DMS 273 treated with DMSO at 0.1 percent for 48 hours (cell line): ENCODE measurements around the gene F2RL1.
A peak's percentile ranks its signal among the peaks of the same experiment; 100 is the strongest.
"Not testable (repeated sequence)": the region's sequence is repeated elsewhere in the genome, so short reads cannot be mapped to it uniquely, and the experiment has no call there.

ENCODE experiments used
- DNase-seq: peaks from one replicate; lab custom pipeline; 2025; lab: John Stamatoyannopoulos, UW

F2RL1 gene

GRCh38 chr5:76818844-76819831 is at the start of gene F2RL1:
TSS of gene F2RL1 (plus strand) at chr5:76819030. CDS start at chr5:76819183, 153 bp downstream.
- DNase-seq = no peak

DNA sequence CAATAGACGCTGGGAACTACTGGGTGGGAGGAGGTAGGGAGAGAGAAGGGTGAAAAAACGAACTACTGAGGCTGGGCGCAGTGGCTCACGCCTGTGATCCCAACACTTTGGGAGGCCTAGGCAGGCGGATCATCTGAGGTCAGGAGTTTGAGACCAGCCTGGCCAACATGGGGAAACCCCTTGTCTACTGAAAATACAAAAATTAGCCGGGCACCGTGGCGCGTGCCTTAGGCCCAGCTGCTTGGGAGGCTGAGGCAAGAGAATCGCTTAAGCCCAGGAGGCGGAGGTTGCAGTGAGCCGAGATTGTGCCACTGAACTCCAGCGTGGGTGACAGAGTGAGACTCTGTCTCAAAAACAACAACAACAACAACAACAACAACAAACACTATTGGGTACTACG is 47.8 kb upstream of the F2RL1 start:
- not testable (repeated sequence) for DNase-seq

DNA sequence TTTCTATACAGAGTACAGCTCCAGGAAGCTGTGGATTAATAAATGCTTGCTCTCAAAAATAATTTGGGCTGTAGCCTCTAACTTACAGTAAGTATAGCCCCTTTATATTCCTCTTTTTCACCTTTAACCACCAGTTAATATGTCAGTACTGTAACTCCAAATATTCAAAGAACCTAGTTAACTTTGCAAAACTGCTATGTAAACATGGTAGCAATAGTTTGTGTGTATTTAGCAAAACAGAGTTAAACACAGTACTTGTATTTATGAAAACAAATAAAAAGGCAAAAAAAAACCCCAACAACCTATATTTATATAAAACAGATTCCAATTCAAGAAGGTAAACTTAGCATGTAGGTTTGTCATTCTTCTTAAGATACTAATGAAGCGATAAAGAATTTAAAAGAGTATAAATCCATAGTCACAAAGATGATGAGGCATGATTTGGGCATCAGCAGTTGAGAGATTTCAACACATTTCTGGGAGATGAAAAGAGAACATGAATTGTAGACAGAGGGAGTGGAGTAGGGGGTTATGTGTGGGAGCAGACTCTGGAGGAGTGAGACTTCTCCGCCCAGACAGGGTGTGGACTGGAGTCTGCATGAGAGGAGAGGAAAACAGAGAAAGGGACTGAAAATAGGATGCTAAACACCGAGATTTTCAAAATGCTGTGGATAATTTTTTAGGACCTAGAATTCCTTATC is 47.0 kb upstream of the F2RL1 start:
- no peak for DNase-seq

- no peak for DNase-seq
Observed at GRCh38 chr5:76775921-76776320, 42.9 kb upstream of the F2RL1 start.

GRCh38 chr5:76776391-76776790 is 42.4 kb upstream of the F2RL1 start:
- DNase-seq = no peak

- DNase-seq = not testable (repeated sequence)
Observed at GRCh38 chr5:76780616-76781015, 38.2 kb upstream of the F2RL1 start.

- no peak for DNase-seq
Observed at GRCh38 chr5:76781775-76782174, 37.1 kb upstream of the F2RL1 start.

- DNase-seq = no peak
Observed at GRCh38 chr5:76782444-76782843, 36.4 kb upstream of the F2RL1 start.

DNA sequence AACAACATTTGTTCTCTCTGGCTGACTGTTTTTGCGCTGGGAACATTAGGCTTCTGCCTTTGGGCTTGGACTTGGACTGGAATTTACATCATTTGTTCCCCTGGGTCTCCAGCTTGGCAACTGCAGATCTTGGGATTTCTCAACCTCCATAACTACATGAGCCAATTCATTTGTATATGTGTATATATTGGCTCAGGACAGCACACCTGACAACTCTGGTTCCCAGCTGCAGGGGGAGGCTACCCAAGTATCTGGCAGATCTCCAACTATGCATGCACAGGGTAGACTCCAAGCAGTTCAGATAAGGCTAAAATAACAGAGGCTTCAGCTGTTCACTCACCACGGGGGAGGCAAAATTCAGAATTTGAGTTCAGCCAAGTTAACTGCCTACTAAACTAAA is 31.6 kb upstream of the F2RL1 start:
- peak; percentile 19 for DNase-seq

DNA sequence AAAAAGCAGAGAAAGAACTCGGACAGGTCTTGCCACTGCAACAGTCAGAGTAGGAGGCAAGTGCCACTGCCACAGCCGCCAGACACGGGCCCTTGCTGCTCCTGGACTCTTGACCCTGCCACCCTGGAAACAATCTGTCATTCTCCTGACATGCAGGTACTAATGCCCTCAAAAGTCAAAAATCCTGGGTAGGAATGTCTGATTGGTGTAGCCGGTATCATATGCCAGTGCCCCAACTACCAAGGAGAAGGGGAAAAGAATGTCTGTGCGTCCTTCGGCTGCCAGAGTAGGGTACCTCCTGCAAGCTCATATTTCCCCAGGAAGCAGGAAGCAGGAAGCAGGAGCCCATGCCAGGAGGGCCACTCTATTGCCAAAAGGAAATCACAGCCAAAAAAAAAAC is 30.5 kb upstream of the F2RL1 start:
- DNase-seq = no peak

- not testable (repeated sequence) for DNase-seq
Observed at GRCh38 chr5:76789275-76789674, 29.6 kb upstream of the F2RL1 start.

DNA sequence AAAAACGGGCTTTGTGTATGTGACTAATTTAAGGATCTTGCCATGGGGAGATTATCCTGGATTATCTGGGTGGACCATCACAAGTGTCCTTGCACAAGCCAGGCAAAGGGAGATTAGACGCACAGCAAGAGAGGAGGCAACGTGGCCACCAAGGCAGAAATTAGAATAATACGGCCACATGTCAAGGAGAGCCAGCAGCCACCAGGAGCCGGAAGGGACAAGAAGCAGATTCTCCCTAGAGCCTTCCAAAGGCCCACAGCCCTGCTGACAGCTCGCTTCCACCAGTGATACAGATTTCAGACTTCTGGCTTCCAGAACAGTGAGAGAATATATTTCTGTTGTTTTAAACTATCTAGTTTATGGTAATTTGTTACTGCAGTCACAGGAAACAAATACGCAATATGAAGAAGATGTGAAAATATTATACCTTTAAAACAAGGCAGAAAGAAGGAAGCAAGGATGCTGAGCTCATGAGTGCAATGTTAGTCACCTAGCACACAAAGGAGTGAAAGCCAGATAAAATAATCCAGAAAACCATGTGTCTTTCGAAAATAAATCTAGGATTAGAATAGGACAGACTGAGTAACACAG is 28.7 kb upstream of the F2RL1 start:
- DNase-seq = no peak

GRCh38 chr5:76790632-76791290 is 28.1 kb upstream of the F2RL1 start:
- no peak for DNase-seq

DNA sequence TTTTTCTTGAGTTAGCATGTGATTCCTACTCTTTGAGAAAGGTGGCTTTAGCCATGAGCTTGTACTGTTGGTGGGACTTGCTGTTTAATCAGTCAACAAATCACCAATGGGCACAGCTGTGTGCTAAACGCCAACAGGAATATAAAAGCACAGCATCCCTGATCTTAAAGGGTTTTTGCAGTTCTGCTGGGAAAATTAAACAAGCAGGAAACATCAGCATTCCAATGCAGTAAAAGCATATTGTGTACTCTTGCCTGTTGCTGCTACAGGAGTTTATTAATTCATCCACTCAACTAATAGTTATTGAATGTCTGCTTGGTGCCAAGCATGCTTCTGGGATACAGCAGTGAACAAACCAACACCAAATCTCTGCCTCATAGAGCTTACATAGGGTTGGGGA is 27.4 kb upstream of the F2RL1 start:
- no peak for DNase-seq

DNA sequence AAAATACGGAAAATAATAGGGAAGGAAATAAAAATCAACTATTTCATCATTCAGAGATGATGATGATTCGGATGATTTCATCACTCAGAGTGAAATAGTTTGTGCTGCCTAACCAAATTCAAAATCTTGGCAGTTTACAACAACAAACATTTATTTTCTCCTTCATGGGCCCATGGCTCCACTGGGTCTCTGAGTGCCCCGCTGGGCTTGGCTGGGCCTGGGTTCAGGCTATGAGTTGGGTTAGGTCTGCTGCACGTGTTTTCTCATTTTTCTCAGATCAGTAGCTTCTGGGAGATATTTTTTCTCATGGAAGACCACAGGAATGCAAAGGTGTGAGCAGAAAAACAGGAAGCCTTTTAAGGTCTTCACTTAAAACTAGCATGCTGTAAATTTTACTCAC is 24.0 kb upstream of the F2RL1 start:
- no peak for DNase-seq

- DNase-seq = no peak
Observed at GRCh38 chr5:76799588-76799987, 19.2 kb upstream of the F2RL1 start.

- DNase-seq = no peak
Observed at GRCh38 chr5:76800579-76800978, 18.3 kb upstream of the F2RL1 start.

DNA sequence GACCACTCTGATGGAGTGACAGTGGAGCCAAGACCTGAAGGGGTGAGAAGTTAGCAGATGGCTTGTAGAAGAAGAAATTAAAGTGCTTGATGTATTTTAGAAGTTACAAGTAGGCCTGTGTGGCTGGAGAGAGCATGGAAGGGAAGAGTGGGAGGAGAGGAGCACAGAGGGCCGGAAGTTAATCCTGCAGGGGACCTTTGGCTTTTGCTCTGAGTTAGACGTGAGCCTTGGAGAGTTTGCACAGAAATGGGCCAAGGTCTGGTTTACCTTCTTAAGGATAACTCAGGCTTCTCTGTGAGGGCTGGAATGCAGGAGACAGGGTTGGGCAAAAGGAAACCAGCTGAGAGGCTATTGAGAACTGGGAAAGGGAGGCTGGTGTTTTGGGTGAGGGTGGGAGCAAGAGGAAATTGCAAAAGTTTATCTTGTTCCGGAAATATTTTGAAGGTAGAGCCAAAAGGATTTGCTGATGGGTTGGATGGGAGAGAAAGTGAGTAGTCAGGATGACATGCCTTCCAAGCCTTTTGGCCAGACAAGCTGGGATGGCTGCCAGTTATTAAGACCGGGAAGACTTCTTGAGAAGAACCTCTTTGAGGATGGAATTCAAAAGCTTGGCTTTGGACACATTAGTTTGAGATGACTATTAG is 17.5 kb upstream of the F2RL1 start:
- DNase-seq = no peak

DNA sequence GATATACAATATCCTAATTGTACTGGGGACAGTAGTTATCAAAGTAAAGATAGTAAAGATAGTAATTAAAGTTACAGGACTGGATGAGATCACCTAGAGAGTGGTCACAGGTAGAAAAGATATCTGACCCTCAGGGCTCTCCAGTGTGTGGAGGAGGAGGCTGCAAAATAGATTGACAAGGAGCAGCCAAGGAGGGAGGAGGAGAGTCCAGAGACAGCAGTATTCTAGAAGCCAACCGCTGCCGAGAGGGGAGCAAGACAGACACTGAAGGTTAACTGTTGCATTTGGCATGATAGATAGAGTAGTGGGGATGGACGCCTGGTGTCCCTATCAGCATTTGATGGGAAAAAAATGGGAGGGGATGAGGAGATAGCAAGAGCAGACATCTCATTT is 17.0 kb upstream of the F2RL1 start:
- DNase-seq = no peak

- no peak for DNase-seq
Observed at GRCh38 chr5:76804266-76804665, 14.6 kb upstream of the F2RL1 start.

- no peak for DNase-seq
Observed at GRCh38 chr5:76805821-76806505, 12.9 kb upstream of the F2RL1 start.
